HepG2 (cell line): ENCODE data around the gene ZNF853. TPM values are rescaled to one million over a fixed set of nuclear protein-coding genes. Genes with fewer than 3 reads are reported as not detected.

Experiments
- BCL6 ChIP-seq: IDR thresholded peaks from 2 replicates; pipeline ENCODE4 v1.6.1; 2016; ENCODE audit warnings: missing genetic modification reagents, missing compliant biosample characterization
- FOXA3 ChIP-seq: IDR thresholded peaks from 2 replicates; pipeline ENCODE4 v1.6.1; 2016; ENCODE audit warnings: missing genetic modification reagents, missing compliant biosample characterization
- HMGA1 ChIP-seq: sonication (generic); formaldehyde crosslinking; conservative IDR thresholded peaks from 2 replicates; pipeline ENCODE4 v1.4.0; 2020; ENCODE audit warnings: missing genetic modification reagents
- KDM6A ChIP-seq: IDR thresholded peaks from 2 replicates; pipeline ENCODE4 v1.6.1; 2016; ENCODE audit warnings: low read depth
- RBFOX2 ChIP-seq: fragments of 200-400 bp; formaldehyde crosslinking; IDR thresholded peaks from 2 replicates; pipeline ENCODE4 v1.6.1; 2017; ENCODE audit warnings: low read depth, mild to moderate bottlenecking, low read length
- TBX2 ChIP-seq: sonication (generic); formaldehyde crosslinking; IDR thresholded peaks from 2 replicates; pipeline ENCODE4 v1.5.0; 2020; ENCODE audit warnings: missing genetic modification reagents, mild to moderate bottlenecking, borderline replicate concordance
- ZNF136 ChIP-seq: sonication (generic); formaldehyde crosslinking; IDR thresholded peaks from 2 replicates; pipeline ENCODE4 v1.8.1; 2022; ENCODE audit warnings: low read depth, mild to moderate bottlenecking, moderate library complexity, missing genetic modification reagents
- ZNF24 ChIP-seq: fragments of 450-650 bp; IDR thresholded peaks from 2 replicates; pipeline ENCODE4 v1.6.1; 2017; ENCODE audit warnings: antibody characterized with exemption, mild to moderate bottlenecking
- ZNF451 ChIP-seq: sonication (generic); formaldehyde crosslinking; IDR thresholded peaks from 2 replicates; pipeline ENCODE4 v1.5.0; 2020; ENCODE audit warnings: mild to moderate bottlenecking, missing genetic modification reagents
- ZNF547 ChIP-seq: sonication (generic); formaldehyde crosslinking; IDR thresholded peaks from 2 replicates; pipeline ENCODE4 v1.5.1; 2020; ENCODE audit warnings: mild to moderate bottlenecking, missing genetic modification reagents
- ZNF614 ChIP-seq: IDR thresholded peaks from 2 replicates; pipeline ENCODE4 v1.6.1; 2018; ENCODE audit warnings: missing biosample characterization, missing genetic modification reagents, inconsistent platforms, borderline replicate concordance
- polyA plus RNA-seq, 8 experiments: library from polyadenylated mRNA; depleted of rRNA in 3 of 8; stranded (reverse) in 7 of 8; unstranded in 1 of 8; fragments of >200 nt; fragmentation: Illumina TruSeq in 4 of 8; extraction: Trizol in 4 of 8; gene quantifications; 2 replicates each; pipeline versions ENCODE4 v1.2.1 to v1.2.3, GENCODE V29; 2011 to 2016; ENCODE audit warnings: low read depth in 4 of 8, missing spikeins in 1 of 8, mixed read lengths in 1 of 8; ENCODE audit not compliant: insufficient read depth in 1 of 8
- total RNA-seq, 5 experiments: library from RNA; depleted of rRNA; stranded (reverse); fragments of >200 nt; fragmentation: Illumina TruSeq; extraction: Trizol; gene quantifications; 2 replicates each; pipeline ENCODE4 v1.2.3, GENCODE V29; 2016; ENCODE audit warnings: low read depth in 1 of 5
- TF ChIP-seq, protein P1 (sequence below): sonication (generic); formaldehyde crosslinking; IDR thresholded peaks from 2 replicates; pipeline ENCODE4 v1.8.1; 2023; ENCODE audit warnings: missing genetic modification reagents, inconsistent platforms, borderline replicate concordance
- TF ChIP-seq, protein P2 (sequence below): IDR thresholded peaks from 2 replicates; pipeline ENCODE4 v1.6.1; 2016; ENCODE audit warnings: low read depth, missing genetic modification reagents, missing compliant biosample characterization
- TF ChIP-seq, protein P3 (sequence below): sonication (generic); formaldehyde crosslinking; IDR thresholded peaks from 2 replicates; pipeline ENCODE4 v1.4.0; 2020; ENCODE audit warnings: missing genetic modification reagents
- TF ChIP-seq, protein P4 (sequence below): IDR thresholded peaks from 2 replicates; pipeline ENCODE4 v1.6.1; 2012; ENCODE audit warnings: low read depth, low read length, improper control_type of control experiment
- TF ChIP-seq, protein P5 (sequence below): IDR thresholded peaks from 2 replicates; pipeline ENCODE4 v1.6.1; 2016

The ZNF853 gene
- total and polyA plus RNA-seq, 2 of the 13 experiments (the other 11 are each of a cell fraction or from before 2014, with no cell fraction given): 2.1 to 6.2 TPM

DNA sequence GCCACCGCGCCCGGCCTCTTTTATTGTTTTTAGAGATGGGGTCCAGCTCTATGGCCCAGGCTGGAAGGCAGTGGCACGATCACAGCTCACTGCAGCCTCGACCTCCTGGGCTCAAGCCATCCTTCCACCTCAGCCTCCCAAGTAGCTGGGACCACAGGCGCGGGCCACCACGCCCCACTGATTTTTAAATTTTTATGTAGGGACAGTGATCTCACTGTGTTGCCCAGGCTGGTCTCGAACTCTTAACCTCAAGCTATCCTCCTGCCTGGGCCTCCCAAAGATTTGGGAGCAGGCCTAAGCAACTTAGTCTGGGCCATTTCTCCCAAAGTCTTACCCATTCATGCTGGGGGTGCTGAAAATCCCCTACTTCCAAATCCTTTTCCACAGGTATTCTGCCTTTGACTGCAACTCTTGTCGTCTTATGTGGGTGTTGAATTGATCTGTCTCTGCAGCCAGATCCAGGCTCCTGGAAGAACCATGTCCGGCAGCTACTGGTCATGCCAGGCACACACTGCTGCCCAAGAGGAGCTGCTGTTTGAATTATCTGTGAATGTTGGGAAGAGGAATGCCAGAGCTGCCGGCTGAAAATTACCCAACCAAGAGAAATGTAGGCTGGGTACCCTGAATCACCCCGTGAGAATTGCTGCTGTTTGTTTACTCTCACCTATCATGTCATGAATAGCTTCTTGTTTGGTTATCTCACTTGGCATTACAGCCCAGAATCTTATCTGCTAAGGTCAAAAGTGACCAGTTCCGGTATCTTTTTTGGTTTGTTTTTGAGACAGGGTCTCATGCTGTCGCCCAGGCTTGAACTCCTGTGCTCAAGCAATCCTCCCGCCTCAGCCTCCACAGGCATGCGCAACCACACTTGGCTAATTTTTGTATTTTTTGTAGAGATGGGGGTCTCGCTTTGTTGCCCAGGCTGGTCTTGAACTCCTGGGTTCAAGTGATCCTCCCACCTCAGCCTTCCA, 37.0 kb upstream of the ZNF853 start (continued):
- TF ChIP-seq, protein P1, sequence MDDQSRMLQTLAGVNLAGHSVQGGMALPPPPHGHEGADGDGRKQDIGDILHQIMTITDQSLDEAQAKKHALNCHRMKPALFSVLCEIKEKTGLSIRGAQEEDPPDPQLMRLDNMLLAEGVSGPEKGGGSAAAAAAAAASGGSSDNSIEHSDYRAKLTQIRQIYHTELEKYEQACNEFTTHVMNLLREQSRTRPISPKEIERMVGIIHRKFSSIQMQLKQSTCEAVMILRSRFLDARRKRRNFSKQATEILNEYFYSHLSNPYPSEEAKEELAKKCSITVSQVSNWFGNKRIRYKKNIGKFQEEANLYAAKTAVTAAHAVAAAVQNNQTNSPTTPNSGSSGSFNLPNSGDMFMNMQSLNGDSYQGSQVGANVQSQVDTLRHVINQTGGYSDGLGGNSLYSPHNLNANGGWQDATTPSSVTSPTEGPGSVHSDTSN (CRISPR knock-in tag): no peak
- TF ChIP-seq TBX2 (CRISPR knock-in tag) (peak; percentile 96), ZNF136 (CRISPR knock-in tag) (0 out of 2 replicates have a peak, but pooled peaks have one; percentile 42), ZNF614 (peak; percentile 83; the same call in 1 of the 2 replicates), ZNF451 (CRISPR knock-in tag) (no peak), ZNF24 (no peak), ZNF547 (peak; percentile 34; the same call in 1 of the 2 replicates), KDM6A (0 out of 2 replicates have a peak, but pooled peaks have one; percentile 30), HMGA1 (CRISPR knock-in tag) (no peak), BCL6 (CRISPR knock-in tag) (peak; percentile 80), RBFOX2 (peak; percentile 64; the same call in 1 of the 2 replicates), FOXA3 (CRISPR knock-in tag) (peak; percentile 93)
- TF ChIP-seq, protein P2, sequence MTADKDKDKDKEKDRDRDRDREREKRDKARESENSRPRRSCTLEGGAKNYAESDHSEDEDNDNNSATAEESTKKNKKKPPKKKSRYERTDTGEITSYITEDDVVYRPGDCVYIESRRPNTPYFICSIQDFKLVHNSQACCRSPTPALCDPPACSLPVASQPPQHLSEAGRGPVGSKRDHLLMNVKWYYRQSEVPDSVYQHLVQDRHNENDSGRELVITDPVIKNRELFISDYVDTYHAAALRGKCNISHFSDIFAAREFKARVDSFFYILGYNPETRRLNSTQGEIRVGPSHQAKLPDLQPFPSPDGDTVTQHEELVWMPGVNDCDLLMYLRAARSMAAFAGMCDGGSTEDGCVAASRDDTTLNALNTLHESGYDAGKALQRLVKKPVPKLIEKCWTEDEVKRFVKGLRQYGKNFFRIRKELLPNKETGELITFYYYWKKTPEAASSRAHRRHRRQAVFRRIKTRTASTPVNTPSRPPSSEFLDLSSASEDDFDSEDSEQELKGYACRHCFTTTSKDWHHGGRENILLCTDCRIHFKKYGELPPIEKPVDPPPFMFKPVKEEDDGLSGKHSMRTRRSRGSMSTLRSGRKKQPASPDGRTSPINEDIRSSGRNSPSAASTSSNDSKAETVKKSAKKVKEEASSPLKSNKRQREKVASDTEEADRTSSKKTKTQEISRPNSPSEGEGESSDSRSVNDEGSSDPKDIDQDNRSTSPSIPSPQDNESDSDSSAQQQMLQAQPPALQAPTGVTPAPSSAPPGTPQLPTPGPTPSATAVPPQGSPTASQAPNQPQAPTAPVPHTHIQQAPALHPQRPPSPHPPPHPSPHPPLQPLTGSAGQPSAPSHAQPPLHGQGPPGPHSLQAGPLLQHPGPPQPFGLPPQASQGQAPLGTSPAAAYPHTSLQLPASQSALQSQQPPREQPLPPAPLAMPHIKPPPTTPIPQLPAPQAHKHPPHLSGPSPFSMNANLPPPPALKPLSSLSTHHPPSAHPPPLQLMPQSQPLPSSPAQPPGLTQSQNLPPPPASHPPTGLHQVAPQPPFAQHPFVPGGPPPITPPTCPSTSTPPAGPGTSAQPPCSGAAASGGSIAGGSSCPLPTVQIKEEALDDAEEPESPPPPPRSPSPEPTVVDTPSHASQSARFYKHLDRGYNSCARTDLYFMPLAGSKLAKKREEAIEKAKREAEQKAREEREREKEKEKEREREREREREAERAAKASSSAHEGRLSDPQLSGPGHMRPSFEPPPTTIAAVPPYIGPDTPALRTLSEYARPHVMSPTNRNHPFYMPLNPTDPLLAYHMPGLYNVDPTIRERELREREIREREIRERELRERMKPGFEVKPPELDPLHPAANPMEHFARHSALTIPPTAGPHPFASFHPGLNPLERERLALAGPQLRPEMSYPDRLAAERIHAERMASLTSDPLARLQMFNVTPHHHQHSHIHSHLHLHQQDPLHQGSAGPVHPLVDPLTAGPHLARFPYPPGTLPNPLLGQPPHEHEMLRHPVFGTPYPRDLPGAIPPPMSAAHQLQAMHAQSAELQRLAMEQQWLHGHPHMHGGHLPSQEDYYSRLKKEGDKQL (CRISPR knock-in tag): peak; percentile 86
- TF ChIP-seq, protein P3, sequence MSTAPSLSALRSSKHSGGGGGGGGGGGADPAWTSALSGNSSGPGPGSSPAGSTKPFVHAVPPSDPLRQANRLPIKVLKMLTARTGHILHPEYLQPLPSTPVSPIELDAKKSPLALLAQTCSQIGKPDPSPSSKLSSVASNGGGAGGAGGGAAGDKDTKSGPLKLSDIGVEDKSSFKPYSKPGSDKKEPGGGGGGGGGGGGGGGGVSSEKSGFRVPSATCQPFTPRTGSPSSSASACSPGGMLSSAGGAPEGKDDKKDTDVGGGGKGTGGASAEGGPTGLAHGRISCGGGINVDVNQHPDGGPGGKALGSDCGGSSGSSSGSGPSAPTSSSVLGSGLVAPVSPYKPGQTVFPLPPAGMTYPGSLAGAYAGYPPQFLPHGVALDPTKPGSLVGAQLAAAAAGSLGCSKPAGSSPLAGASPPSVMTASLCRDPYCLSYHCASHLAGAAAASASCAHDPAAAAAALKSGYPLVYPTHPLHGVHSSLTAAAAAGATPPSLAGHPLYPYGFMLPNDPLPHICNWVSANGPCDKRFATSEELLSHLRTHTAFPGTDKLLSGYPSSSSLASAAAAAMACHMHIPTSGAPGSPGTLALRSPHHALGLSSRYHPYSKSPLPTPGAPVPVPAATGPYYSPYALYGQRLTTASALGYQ (CRISPR knock-in tag): peak; percentile 93
- TF ChIP-seq, protein P4, sequence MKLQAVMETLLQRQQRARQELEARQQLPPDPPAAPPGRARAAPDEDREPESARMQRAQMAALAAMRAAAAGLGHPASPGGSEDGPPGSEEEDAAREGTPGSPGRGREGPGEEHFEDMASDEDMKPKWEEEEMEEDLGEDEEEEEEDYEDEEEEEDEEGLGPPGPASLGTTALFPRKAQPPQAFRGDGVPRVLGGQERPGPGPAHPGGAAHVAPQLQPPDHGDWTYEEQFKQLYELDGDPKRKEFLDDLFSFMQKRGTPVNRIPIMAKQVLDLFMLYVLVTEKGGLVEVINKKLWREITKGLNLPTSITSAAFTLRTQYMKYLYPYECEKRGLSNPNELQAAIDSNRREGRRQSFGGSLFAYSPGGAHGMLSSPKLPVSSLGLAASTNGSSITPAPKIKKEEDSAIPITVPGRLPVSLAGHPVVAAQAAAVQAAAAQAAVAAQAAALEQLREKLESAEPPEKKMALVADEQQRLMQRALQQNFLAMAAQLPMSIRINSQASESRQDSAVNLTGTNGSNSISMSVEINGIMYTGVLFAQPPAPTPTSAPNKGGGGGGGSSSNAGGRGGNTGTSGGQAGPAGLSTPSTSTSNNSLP: peak; percentile 77
- TF ChIP-seq, protein P5, sequence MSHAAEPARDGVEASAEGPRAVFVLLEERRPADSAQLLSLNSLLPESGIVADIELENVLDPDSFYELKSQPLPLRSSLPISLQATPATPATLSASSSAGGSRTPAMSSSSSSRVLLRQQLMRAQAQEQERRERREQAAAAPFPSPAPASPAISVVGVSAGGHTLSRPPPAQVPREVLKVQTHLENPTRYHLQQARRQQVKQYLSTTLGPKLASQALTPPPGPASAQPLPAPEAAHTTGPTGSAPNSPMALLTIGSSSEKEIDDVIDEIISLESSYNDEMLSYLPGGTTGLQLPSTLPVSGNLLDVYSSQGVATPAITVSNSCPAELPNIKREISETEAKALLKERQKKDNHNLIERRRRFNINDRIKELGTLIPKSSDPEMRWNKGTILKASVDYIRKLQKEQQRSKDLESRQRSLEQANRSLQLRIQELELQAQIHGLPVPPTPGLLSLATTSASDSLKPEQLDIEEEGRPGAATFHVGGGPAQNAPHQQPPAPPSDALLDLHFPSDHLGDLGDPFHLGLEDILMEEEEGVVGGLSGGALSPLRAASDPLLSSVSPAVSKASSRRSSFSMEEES (CRISPR knock-in tag): peak; percentile 85; the same call in 1 of the 2 replicates
